Endothelial cell (in vitro differentiated cells): ENCODE results near the gene GSTT2. TPM values are rescaled to one million over a fixed set of nuclear protein-coding genes. Genes with fewer than 3 reads are reported as not detected.
"Not testable (repeated sequence)": the region's sequence is repeated elsewhere in the genome, so short reads cannot be mapped to it uniquely, and the experiment has no call there.

Experiments
- DNase-seq: peaks from one replicate; pipeline ENCODE4 v3.0.0; 2021; ENCODE audit warnings: low spot score
- H3K27ac Mint-ChIP-seq: one replicate; pipeline ENCODE4 v1.8.0; 2021; ENCODE audit warnings: mixed read lengths, inconsistent platforms; ENCODE audit not compliant: unreplicated experiment
- H3K27me3 Mint-ChIP-seq: one replicate; pipeline ENCODE4 v1.8.0; 2021; ENCODE audit warnings: mild to moderate bottlenecking, moderate library complexity, mixed read lengths, inconsistent platforms; ENCODE audit not compliant: unreplicated experiment
- H3K36me3 Mint-ChIP-seq: one replicate; pipeline ENCODE4 v1.8.0; 2021; ENCODE audit warnings: mild to moderate bottlenecking, low read depth, mixed read lengths, inconsistent platforms; ENCODE audit not compliant: unreplicated experiment
- H3K4me1 Mint-ChIP-seq: one replicate; pipeline ENCODE4 v1.8.0; 2021; ENCODE audit warnings: mild to moderate bottlenecking, mixed read lengths, inconsistent platforms; ENCODE audit not compliant: unreplicated experiment
- H3K4me3 Mint-ChIP-seq: one replicate; pipeline ENCODE4 v1.8.0; 2021; ENCODE audit warnings: mild to moderate bottlenecking, mixed read lengths, inconsistent platforms; ENCODE audit not compliant: unreplicated experiment
- H3K9me3 Mint-ChIP-seq: one replicate; pipeline ENCODE4 v1.8.0; 2021; ENCODE audit warnings: mixed read lengths, inconsistent platforms; ENCODE audit not compliant: unreplicated experiment
- total RNA-seq: library from RNA; stranded (reverse); fragmentation: NEBNext Ultra II Directional; extraction: Animal tissue kit (Norgen Biotek cat#: 25700); gene quantifications from one replicate; pipeline ENCODE4 v1.2.1, GENCODE V29; 2021; ENCODE audit not compliant: unreplicated experiment
- TF ChIP-seq, protein P1 (sequence below): fragments of 200-600 bp; sonication (generic); IDR thresholded peaks from one replicate; pipeline ENCODE4 v1.5.0; 2021; ENCODE audit warnings: antibody characterized with exemption; ENCODE audit not compliant: unreplicated experiment

Gene GSTT2
- total RNA-seq, 1 donor from 2014 or later = not detected

DNA sequence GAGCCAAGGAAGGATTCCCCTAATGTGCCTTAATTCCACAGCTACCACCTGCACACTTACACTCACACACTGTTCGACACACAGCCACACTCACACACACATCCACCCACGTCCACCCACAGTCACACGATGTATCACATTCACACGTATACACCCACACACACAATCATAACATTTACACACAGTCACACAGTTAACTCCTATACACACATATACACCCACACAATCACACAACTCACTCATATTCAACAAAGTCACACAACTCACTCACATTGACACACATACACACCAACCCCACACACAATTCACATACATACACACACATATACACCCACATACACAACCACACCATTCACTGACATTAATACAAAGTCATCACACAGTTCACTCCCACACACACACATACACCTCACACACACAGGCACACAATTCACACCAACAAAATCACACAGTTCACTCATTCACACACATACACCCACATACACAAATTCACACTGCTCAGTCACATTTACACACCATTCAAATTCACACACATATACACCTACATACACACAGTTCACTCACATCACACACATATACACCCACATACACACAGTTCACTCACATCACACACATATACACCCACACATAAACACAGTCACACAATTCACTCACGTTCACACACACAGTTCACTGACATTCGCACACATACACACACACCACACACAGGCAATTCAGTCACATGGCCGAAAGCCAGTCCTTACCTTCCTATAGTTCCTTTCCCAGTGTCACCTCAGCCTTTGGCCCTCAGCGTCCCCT lies 25.5 kb upstream of the GSTT2 start:
- H3K27me3 Mint-ChIP-seq = not testable (repeated sequence)
- H3K27ac Mint-ChIP-seq = peak overlapping the region; percentile 1

DNA sequence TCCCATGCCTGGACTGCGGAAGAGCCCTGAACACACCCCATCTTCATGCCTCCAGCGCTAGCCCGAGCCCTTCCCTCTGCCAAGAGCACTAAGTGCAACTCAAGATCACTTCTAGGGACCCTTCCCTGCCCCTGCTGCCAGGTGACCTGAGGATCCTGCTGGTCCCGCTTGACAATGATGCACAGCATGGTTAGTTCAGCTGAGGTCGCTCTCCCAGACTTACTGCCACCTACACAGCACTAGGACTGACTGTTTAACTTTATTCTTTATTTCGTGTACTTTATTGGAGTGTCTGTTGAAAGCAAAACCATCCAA lies 25.0 kb upstream of the GSTT2 start:
- not testable (repeated sequence) for H3K27ac Mint-ChIP-seq, DNase-seq, H3K4me1 Mint-ChIP-seq, H3K27me3 Mint-ChIP-seq, H3K4me3 Mint-ChIP-seq, H3K36me3 Mint-ChIP-seq, H3K9me3 Mint-ChIP-seq

More for the DNA sequence above, 25.5 kb upstream of the GSTT2 start:
- not testable (repeated sequence) for DNase-seq, H3K36me3 Mint-ChIP-seq, H3K9me3 Mint-ChIP-seq, H3K4me1 Mint-ChIP-seq, H3K4me3 Mint-ChIP-seq

DNA sequence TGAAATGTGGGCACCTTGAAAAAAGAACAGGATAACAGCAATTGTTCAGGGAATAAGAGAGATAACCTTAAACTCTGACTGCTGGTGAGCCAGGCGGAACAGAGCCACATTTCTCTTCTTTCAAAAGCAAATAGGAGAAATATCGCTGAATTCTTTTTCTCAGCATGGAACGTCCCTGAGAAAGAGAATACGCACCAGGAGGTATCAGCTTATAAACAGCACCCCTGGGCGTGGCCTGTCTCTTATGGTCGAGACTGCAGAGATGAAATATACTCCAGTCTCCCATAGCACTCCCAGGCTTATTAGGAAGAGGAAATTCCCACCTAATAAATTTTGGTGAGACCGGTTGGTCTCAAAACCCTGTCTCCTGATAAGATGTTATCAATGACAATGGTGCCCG lies 24.0 kb upstream of the GSTT2 start:
- not testable (repeated sequence) for H3K36me3 Mint-ChIP-seq, H3K4me3 Mint-ChIP-seq, H3K4me1 Mint-ChIP-seq, H3K9me3 Mint-ChIP-seq, H3K27ac Mint-ChIP-seq, H3K27me3 Mint-ChIP-seq, DNase-seq

DNA sequence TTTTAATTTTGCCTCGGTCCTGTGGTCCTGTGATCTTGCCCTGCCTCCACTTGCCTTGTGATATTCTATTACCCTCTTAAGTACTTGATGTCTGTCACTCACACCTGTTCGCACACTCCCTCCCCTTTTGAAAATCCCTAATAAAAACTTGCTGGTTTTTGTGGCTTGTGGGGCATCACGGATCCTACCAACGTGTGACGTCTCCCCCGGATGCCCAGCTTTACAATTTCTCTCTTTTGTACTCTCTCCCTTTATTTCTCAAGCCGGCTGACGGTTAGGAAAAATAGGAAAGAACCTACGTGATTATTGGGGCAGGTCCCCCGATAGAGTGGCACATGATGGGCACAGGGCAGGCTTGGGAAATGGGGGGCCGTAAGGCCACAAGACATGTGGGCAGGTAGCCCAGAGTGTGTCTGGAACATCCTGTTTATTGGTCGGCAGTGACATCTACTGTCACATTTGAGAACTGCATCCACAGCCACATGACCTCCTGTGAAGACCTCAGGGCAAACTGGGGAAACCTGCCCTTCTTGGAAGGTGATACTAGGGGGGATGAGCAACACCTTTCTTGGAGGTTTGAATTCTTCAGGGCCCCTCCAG lies 23.5 kb upstream of the GSTT2 start:
- TF ChIP-seq, protein P1, sequence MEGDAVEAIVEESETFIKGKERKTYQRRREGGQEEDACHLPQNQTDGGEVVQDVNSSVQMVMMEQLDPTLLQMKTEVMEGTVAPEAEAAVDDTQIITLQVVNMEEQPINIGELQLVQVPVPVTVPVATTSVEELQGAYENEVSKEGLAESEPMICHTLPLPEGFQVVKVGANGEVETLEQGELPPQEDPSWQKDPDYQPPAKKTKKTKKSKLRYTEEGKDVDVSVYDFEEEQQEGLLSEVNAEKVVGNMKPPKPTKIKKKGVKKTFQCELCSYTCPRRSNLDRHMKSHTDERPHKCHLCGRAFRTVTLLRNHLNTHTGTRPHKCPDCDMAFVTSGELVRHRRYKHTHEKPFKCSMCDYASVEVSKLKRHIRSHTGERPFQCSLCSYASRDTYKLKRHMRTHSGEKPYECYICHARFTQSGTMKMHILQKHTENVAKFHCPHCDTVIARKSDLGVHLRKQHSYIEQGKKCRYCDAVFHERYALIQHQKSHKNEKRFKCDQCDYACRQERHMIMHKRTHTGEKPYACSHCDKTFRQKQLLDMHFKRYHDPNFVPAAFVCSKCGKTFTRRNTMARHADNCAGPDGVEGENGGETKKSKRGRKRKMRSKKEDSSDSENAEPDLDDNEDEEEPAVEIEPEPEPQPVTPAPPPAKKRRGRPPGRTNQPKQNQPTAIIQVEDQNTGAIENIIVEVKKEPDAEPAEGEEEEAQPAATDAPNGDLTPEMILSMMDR = peak; percentile 74
- H3K36me3 Mint-ChIP-seq, H3K4me1 Mint-ChIP-seq, H3K27me3 Mint-ChIP-seq, H3K9me3 Mint-ChIP-seq, H3K27ac Mint-ChIP-seq: not testable (repeated sequence)
- peak; percentile 89 for DNase-seq
- peak overlapping the region; percentile 34 for H3K4me3 Mint-ChIP-seq

DNA sequence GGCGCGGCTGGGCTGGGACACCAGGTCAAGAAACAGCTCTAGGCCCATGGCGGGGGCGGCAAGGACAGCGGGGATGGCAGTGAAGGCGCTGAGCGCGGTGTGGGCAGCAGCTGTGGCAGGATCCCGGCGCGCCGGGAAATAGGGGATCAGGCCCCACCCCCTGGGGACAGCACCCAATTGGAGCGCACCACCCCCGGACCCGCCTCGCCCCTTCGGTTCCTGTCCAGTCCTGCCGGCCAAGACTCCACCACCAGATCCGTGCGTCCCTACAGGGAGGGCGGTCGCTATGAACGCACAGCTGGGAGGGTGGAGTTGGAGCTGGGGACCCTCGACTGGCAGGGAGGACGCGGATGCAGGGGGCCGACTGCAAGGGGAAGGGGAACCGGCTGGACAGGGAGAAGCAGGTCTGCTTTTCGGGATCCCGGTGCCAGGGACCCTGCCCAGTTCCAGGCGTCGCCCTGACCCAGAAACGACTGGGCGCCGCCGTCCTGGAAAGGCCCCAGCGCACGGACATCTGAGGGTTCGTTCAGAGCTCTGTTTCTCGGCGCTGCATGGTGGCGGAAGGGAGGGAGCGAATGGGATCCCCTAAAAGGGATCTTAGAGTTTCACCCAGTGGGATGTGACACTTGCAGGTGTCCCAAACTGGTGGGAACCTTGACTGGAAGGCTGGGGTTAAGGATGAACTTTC lies 18.7 kb upstream of the GSTT2 start, which contains the start of gene GSTT2B:
TSS of gene GSTT2B (minus strand) at position 112 of the 688 bp plus-strand sequence. CDS start at position 48, 64 bp downstream.
- not testable (repeated sequence) for H3K27ac Mint-ChIP-seq, H3K36me3 Mint-ChIP-seq, H3K4me1 Mint-ChIP-seq, H3K4me3 Mint-ChIP-seq, DNase-seq, H3K9me3 Mint-ChIP-seq, H3K27me3 Mint-ChIP-seq

DNA sequence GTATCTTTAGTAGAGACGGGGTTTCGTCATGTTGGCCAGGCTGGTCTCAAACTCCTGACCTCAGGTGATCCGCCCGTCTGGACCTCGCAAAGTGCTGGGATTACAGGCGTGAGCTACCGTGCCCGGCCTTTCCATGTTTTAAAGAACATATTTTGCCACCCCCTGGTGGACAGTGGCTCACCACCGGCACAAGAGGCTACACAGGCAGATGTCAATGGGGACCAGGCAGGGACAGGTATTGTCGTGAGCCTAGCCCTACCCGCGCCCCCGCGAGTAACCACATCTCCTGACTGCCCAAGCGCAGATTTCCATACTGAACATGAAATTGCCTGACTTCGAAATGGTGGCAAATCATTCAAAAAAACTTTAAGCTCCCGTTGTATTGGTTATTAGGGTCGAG lies 13.8 kb upstream of the GSTT2 start:
- not testable (repeated sequence) for DNase-seq, H3K4me3 Mint-ChIP-seq, H3K9me3 Mint-ChIP-seq, H3K4me1 Mint-ChIP-seq, H3K27me3 Mint-ChIP-seq, H3K27ac Mint-ChIP-seq
- peaks cover 12% of the 10 kb centered on the region for H3K36me3 Mint-ChIP-seq

DNA sequence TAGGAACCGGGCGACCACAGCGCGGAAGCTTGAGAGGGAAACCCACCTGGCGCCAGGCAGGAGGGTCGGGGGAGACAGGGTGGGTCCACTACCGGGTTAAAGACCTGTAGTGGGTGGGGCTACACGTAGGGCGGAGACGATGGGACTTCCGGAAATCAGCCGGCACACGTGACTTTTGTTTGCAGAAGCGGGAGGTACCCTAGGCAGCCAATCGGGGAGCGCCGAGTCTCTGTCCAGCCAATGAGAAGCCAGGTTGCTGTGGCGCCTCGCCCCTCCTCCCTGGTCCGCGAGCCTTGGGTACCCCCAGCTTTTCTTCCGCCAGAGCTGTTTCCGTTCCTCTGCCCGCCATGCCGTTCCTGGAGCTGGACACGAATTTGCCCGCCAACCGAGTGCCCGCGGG lies 13.4 kb upstream of the GSTT2 start, which contains the start of gene DDTL:
TSS of gene DDTL (plus strand) at position 321 of the 400 bp plus-strand sequence. CDS start at position 348, 27 bp downstream.
- DNase-seq, H3K4me1 Mint-ChIP-seq, H3K4me3 Mint-ChIP-seq, H3K9me3 Mint-ChIP-seq, H3K27me3 Mint-ChIP-seq, H3K27ac Mint-ChIP-seq: not testable (repeated sequence)
- peaks cover 15% of the 10 kb centered on the region for H3K36me3 Mint-ChIP-seq
